Iris pigment epithelial cell (primary cell): ENCODE measurements around the gene AKR1A1.

ENCODE experiments used
- DNase-seq: peaks from one replicate; pipeline ENCODE4 v3.0.0-alpha.2; 2011; ENCODE audit warnings: low read depth

Gene AKR1A1

GRCh38 chr1:45617618-45618017 is 67.0 kb downstream of the AKR1A1 start:
- peak; percentile 43 for DNase-seq

- no peak for DNase-seq
These were observed 68.7 kb downstream of the AKR1A1 start for GRCh38 chr1:45619149-45619921.
